Spleen (tissue), 11 donors: ENCODE data around the gene ETV6. TPM values are rescaled to one million over a fixed set of nuclear protein-coding genes. Genes with fewer than 3 reads are reported as not detected.
A peak's percentile ranks its signal among the peaks of the same experiment; 100 is the strongest.

ENCODE experiments used
- DNase-seq: peaks from one replicate; pipeline ENCODE4 v3.0.0-alpha.2; 2020
- H3K27ac ChIP-seq, 8 donors: fragments of 200-600 bp; sonication (generic) in 7 of 8; 1 replicate in 4 of 8; 2 replicates in 4 of 8; pipeline versions ENCODE4 v1.5.0 to v1.8.0; 2016 to 2021; ENCODE audit warnings: inconsistent platforms in 4 of 8, mild to moderate bottlenecking in 4 of 8, moderate library complexity in 1 of 8
- H3K27me3 ChIP-seq, 7 donors: fragments of 200-600 bp; sonication (generic) in 6 of 7; replicated peaks in 1 of 7; 1 replicate in 4 of 7; 2 replicates in 3 of 7; pipeline versions ENCODE4 v1.5.0 to v1.8.0; 2016 to 2021; ENCODE audit warnings: inconsistent platforms in 3 of 7, mild to moderate bottlenecking in 1 of 7
- H3K36me3 ChIP-seq, 6 donors: fragments of 200-600 bp; sonication (generic) in 5 of 6; 1 replicate in 4 of 6; 2 replicates in 2 of 6; pipeline versions ENCODE4 v1.5.0 to v1.8.0; 2016 to 2021; ENCODE audit warnings: inconsistent platforms in 2 of 6
- H3K4me1 ChIP-seq, 6 donors: fragments of 200-600 bp; sonication (generic) in 5 of 6; 1 replicate in 3 of 6; 2 replicates in 3 of 6; pipeline versions ENCODE4 v1.5.0 to v1.8.0; 2016 to 2021; ENCODE audit warnings: inconsistent platforms in 3 of 6
- H3K4me3 ChIP-seq, 8 donors: fragments of 200-600 bp; sonication (generic) in 7 of 8; 1 replicate in 4 of 8; 2 replicates in 4 of 8; pipeline versions ENCODE4 v1.5.0 to v1.8.0; 2016 to 2021; ENCODE audit warnings: inconsistent platforms in 4 of 8, mild to moderate bottlenecking in 4 of 8, moderate library complexity in 2 of 8
- H3K9me3 ChIP-seq, 8 donors: fragments of 200-600 bp; sonication (generic) in 7 of 8; 1 replicate in 4 of 8; 2 replicates in 4 of 8; pipeline versions ENCODE4 v1.5.0 to v1.8.0; 2016 to 2021; ENCODE audit warnings: inconsistent platforms in 4 of 8
- POLR2A ChIP-seq, 3 donors: fragments of 450-650 bp; IDR thresholded peaks; one replicate each; pipeline ENCODE4 v1.5.1; 2017; ENCODE audit warnings: antibody characterized with exemption in 3 of 3, mild to moderate bottlenecking in 1 of 3
- POLR2AphosphoS5 ChIP-seq, 3 donors: sonication (generic); formaldehyde crosslinking; IDR thresholded peaks; one replicate each; pipeline ENCODE4 v1.5.1; 2017; ENCODE audit warnings: antibody characterized with exemption in 3 of 3
- WGBS, 5 donors: extraction: QIAGEN DNeasy Blood & Tissue Kit in 3 of 5; methylation state at CpG; one replicate each; pipeline versions ENCODE4 v1.1.5 to v1.1.7; 2013 to 2018; 5-methylcytosine and 5-hydroxymethylcytosine counted together
- intact Hi-C: fragments of 100-400 bp; cut with DNase I; formaldehyde crosslinking; loops from one replicate; pipeline ENCODE4 v1.15.0; 2023; ENCODE audit warnings: low total_unique reads
- polyA plus RNA-seq, 3 donors: library from polyadenylated mRNA; stranded (reverse); fragments of 200-250 nt; gene quantifications; one replicate each; pipeline ENCODE4 v1.2.1, GENCODE V29; 2013
- total RNA-seq, 7 donors: library from RNA; depleted of rRNA in 3 of 7; stranded (reverse); fragments of >200 nt in 3 of 7; fragmentation: NEBNext Ultra II Directional in 4 of 7; extraction: Animal tissue kit (Norgen Biotek cat#: 25700) in 4 of 7; gene quantifications; one replicate each; pipeline versions ENCODE4 v1.1.0 to v1.2.1, GENCODE V29; 2016 to 2021
- TF ChIP-seq, protein P1 (sequence below), 11 experiments: fragments of 200-600 bp in 7 of 11; fragments of 450-650 bp in 4 of 11; sonication (generic) in 4 of 11; IDR thresholded peaks in 8 of 11; conservative IDR thresholded peaks in 3 of 11; 1 replicate in 7 of 11; 2 replicates in 4 of 11; pipeline versions ENCODE4 v1.4.0 to v1.8.0; 2016 to 2021; ENCODE audit warnings: antibody characterized with exemption in 11 of 11, inconsistent platforms in 4 of 11, mild to moderate bottlenecking in 1 of 11
- donor health status: healthy with polysubstance abuse.
- donor health status: DM: no; HTN: no; CAD: no; lungs with moderate emphysema.
- donor health status: DM: no; HTN: no; CAD: no.
- donor health status: Bipolar disorder and iron deficiency.
- donor health status: healthy.
- donor health status: DM: no; HTN: no; CAD: no.
- donor health status: DM: yes; HTN: yes; CAD: no.

Gene ETV6
- total and polyA plus RNA-seq, 10 donors = 7.2 to 116 (median 57.8) TPM

GRCh38 chr12:11777451-11777850 lies 128.0 kb downstream of the ETV6 start:
- Histone ChIP-seq H3K36me3 (peaks cover 0 to 34% (median 0%) of the 10 kb centered on the region in 6 donors), H3K4me1 (peaks cover 8 to 91% (median 47%) of the 10 kb centered on the region in 6 donors), H3K27ac (peak overlapping the region in 2 of 8 donors; percentile 19 to 21), H3K27me3 (no peaks in the 10 kb centered on the region), H3K9me3 (no peaks in the 10 kb centered on the region), H3K4me3 (no peak overlapping the region)
- WGBS, 5 donors = 88 to 100% (median 92%) methylated on average over 4 of the region's 4 CpGs
- TF ChIP-seq POLR2A (IDR thresholded peaks at IDR 0.05) (no peak), POLR2AphosphoS5 (IDR thresholded peaks at IDR 0.05) (no peak)
- TF ChIP-seq, protein P1, sequence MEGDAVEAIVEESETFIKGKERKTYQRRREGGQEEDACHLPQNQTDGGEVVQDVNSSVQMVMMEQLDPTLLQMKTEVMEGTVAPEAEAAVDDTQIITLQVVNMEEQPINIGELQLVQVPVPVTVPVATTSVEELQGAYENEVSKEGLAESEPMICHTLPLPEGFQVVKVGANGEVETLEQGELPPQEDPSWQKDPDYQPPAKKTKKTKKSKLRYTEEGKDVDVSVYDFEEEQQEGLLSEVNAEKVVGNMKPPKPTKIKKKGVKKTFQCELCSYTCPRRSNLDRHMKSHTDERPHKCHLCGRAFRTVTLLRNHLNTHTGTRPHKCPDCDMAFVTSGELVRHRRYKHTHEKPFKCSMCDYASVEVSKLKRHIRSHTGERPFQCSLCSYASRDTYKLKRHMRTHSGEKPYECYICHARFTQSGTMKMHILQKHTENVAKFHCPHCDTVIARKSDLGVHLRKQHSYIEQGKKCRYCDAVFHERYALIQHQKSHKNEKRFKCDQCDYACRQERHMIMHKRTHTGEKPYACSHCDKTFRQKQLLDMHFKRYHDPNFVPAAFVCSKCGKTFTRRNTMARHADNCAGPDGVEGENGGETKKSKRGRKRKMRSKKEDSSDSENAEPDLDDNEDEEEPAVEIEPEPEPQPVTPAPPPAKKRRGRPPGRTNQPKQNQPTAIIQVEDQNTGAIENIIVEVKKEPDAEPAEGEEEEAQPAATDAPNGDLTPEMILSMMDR (IDR thresholded peaks at IDR 0.05 in 8 of 11, conservative IDR thresholded peaks at IDR 0.05 in 3 of 11) = no peak
- DNase-seq = no peak
- intact Hi-C loops = no loop called here

DNA sequence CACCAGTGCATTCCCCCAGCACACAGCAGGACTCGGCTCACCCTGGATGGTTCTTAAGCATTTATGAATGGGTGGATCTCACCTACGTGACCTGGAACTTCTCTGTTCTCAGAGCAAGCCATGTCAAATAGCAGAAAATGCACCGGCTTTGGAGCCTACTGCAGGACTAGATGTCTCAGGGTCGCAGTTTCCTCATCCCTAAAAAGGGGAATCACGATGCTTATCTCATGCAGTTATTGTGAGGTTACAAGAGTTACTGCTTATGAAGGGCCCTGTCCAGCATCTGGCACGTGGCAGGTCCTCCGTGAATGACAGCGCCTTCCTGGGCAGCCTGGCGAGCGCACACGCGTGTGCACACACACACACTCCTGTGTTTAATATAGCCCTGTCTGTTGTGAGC lies 128.5 kb downstream of the ETV6 start:
- Histone ChIP-seq H3K27ac (peak overlapping the region in 2 of 8 donors; percentile 19 to 21), H3K4me1 (peaks cover 8 to 91% (median 49%) of the 10 kb centered on the region in 6 donors)
- intact Hi-C loops = no loop called here

GRCh38 chr12:11778713-11779685 lies 129.5 kb downstream of the ETV6 start:
- 61 to 73% (median 68%) methylated on average over 12 of the region's 12 CpGs for WGBS, 5 donors
- intact Hi-C loops = no loop called here
- Histone ChIP-seq H3K4me1 (peaks cover 8 to 81% (median 44%) of the 10 kb centered on the region in 6 donors), H3K4me3 (no peak overlapping the region), H3K9me3 (no peaks in the 10 kb centered on the region), H3K36me3 (peaks cover 0 to 31% (median 0%) of the 10 kb centered on the region in 6 donors), H3K27ac (peak overlapping the region in 3 of 8 donors; percentile 1 to 54 (median 21)), H3K27me3 (no peaks in the 10 kb centered on the region)
- TF ChIP-seq, protein P1 (IDR thresholded peaks at IDR 0.05 in 8 of 11, conservative IDR thresholded peaks at IDR 0.05 in 3 of 11) = no peak
- no peak for TF ChIP-seq POLR2AphosphoS5 (IDR thresholded peaks at IDR 0.05)
- no peak for TF ChIP-seq POLR2A (IDR thresholded peaks at IDR 0.05)
- DNase-seq = no peak

More for the DNA sequence above, 128.5 kb downstream of the ETV6 start:
- H3K36me3 ChIP-seq = peaks cover 0 to 34% (median 0%) of the 10 kb centered on the region in 6 donors
- no peaks in the 10 kb centered on the region for H3K9me3 ChIP-seq
- H3K27me3 ChIP-seq = no peaks in the 10 kb centered on the region
- peak in 2 of 3 donors; percentile 26 to 55 for TF ChIP-seq POLR2AphosphoS5 (IDR thresholded peaks at IDR 0.05)
- no peak for TF ChIP-seq POLR2A (IDR thresholded peaks at IDR 0.05)
- WGBS, 5 donors = 60 to 83% (median 76%) methylated on average over 12 of the region's 12 CpGs
- no peak overlapping the region for H3K4me3 ChIP-seq
- DNase-seq = no peak

DNA sequence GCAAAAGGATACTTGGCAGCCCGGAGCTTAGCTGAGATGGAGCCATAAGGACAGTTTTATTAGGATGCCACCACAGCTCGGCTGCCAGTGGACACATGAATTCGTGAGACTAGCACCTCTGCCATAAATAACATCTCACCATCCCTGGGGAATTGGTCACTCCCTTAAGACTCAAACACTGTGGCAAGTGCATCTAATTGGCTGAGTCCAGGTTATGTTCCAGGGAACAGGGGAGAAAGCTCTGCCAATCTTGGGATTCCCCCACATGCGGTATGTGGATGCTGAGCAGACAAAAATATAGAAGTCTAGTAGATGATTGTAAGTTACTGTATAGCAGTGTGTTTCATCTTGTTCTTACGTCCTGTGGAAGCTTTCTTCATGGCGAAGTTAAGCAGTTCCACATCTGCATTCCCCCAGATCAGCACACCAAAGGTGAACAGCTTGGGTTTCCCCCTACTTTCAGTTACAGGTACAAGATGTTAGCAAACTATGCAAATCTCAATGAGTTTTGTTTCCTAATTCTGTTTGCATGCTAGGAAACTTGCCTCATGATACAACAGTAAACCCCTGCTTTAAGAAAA lies 131.1 kb downstream of the ETV6 start:
- intact Hi-C loops = no loop called here
- H3K27ac ChIP-seq = peak overlapping the region in 4 of 8 donors; percentile 13 to 74 (median 43)
- H3K36me3 ChIP-seq = peaks cover 0 to 22% (median 0%) of the 10 kb centered on the region in 6 donors
- TF ChIP-seq POLR2A (IDR thresholded peaks at IDR 0.05) (no peak), POLR2AphosphoS5 (IDR thresholded peaks at IDR 0.05) (peak in 1 of 3 donors; percentile 30)
- H3K4me1 ChIP-seq = peaks cover 0 to 80% (median 40%) of the 10 kb centered on the region in 6 donors
- 73 to 79% (median 76%) methylated on average over 6 of the region's 6 CpGs for WGBS, 5 donors
- H3K9me3 ChIP-seq = no peaks in the 10 kb centered on the region
- no peak overlapping the region for H3K4me3 ChIP-seq
- DNase-seq = no peak
- H3K27me3 ChIP-seq = no peaks in the 10 kb centered on the region
